Daoy (cell line): ENCODE results near the gene HOXA3. TPM values are rescaled to one million over a fixed set of nuclear protein-coding genes. Genes with fewer than 3 reads are reported as not detected.

Experiments used
- DNase-seq: peaks from one replicate; pipeline ENCODE4 v3.0.0-alpha.2; 2015; ENCODE audit warnings: low read depth
- total RNA-seq: library from RNA; depleted of rRNA; stranded (reverse); fragments of >200 nt; shearing (Covaris generic); gene quantifications from 2 replicates; pipeline ENCODE4 v1.2.3, GENCODE V29; 2014

Gene HOXA3
- total RNA-seq, 1 experiment from 2014 or later: 12.4 TPM

- no peak for DNase-seq
Observed at GRCh38 chr7:27143950-27144780, 8.2 kb downstream of the HOXA3 start.

GRCh38 chr7:27143023-27143949, 9.1 kb downstream of the HOXA3 start, which contains the start of gene HOXA5:
Gene HOXA5 (minus strand): TSS chr7:27143681. CDS start chr7:27143607, 74 bp downstream.
- DNase-seq: peak; percentile 97

DNA sequence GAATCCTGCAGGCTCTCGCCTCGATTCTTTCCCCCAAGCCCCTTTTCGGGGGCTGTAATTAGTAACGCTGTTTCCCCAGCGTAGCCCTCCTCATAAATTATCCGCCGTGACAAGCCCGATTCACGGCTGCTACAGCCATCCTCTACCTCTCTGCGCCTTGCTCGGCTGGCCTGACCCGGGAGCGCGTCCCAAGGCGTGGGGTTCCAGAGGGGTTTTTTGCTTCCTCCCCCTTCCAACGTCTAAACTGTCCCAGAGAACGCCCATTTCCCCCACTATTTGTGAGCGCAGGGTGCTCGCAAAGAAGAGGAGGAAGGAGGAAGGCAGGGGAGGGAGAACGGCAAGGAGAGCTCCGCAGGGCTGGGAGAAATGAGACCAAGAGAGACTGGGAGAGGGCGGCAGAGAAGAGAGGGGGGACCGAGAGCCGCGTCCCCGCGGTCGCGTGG, 9.8 kb downstream of the HOXA3 start:
- no peak for DNase-seq

- DNase-seq: peak; percentile 78
Observed at GRCh38 chr7:27141923-27142579, 10.3 kb downstream of the HOXA3 start.

GRCh38 chr7:27141137-27141922, 11.1 kb downstream of the HOXA3 start:
- DNase-seq: no peak

- DNase-seq: no peak
Observed at GRCh38 chr7:27140126-27140857, 12.1 kb downstream of the HOXA3 start.

DNA sequence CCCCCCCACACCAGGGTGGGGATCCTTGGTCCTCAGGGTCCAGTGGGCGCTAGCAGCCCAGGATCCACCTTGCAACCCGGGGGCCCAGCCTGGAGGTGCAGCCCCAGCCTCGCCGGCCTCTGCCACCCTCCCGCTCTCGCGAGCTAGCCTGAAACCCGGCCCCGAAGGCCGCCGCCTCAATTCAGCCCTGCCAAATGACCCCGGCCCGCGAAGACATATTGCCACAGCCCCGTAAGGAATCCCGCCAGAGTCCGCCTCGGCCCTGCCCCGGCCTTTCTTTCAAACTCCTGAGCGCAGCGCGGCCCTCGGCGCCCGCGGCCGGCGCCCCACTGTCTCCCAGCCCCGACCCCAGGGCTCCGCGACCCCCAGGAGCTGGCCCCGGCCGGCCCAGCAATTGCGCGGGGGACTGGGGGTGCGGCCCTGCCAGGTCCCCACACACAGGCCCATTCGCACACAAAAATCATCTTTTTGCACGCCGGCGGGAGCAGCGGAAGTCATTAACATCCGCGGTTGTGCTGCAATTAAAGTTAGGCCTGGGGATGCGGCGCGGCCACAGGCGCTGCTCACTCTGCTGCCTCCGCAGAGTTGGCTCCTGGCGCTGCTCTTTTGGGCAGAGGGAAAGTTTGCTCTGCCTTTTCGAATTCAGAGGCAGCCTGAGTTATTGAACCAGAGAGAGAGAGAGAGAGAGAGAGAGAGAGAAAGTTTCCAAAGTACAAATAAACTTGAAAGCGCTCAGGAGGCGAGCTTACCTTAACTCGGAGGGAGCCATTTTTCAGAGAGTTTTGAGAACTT, 12.9 kb downstream of the HOXA3 start:
- peak; percentile 64 for DNase-seq

DNA sequence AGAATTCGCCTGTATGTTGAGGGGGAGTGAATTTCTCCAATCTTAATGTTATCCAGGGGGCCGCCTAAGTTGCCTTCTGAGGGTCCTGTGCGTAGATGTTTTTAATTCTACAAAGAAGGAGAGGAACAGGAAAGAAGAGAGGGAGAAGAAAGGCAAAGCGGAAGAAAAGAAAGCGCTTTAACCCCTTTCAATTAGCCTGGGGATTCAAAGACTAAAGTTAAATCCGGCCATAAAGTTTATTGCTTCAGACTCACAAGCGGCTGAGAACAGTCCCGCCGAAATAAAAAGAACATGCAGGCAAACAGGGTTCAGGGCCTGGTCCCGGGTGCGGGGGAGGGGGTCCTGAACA, 13.4 kb downstream of the HOXA3 start:
- DNase-seq: no peak

DNA sequence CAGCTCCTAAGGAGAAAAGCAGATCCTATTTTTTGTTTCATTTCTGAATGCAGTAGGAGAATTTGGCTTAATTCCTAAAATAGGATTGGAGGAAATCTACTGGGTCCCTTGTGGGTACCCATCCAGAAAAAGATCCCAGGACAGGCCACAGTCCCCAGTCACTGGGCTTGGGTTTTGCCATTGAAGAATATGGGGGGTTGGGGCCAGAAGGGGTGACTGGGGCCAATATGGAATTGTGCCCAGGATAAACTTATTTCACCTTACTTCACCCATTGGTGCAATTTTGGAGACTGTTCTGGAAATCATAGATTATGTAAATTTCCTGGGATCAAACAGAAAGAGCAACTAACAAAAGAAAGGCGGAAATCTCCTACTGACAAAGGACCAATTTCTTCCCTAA, 13.9 kb downstream of the HOXA3 start:
- no peak for DNase-seq

DNA sequence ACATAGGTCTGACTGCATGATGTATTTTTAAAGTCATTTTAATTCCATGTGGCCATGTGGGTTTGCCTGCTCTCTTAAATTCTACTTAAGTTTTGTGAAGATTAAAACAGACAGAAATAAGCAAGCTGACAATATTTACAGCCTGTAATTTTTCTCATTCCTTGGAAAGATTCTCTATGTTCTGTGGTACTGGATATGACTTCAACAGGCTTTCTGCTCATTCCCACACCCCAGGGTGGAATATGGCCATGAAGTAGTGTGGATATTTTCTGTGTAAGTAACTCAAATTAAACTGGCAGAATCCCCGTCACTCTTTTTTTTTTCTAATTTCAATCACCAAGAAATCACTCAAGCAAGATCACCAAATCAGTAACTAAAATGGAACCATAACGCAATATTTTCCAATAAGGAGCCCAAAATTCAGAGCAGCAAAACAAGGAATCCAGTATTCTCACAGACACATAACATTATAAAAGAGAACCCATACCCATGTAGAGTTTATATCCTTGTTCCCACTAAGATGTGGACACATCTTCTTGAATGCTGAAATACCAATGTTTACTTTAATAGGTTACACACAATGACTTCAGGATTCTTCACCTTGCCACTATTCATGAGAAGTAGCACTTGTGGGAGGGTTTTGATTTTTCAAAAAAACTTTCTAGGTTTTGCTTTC, 14.6 kb downstream of the HOXA3 start:
- DNase-seq: no peak

DNA sequence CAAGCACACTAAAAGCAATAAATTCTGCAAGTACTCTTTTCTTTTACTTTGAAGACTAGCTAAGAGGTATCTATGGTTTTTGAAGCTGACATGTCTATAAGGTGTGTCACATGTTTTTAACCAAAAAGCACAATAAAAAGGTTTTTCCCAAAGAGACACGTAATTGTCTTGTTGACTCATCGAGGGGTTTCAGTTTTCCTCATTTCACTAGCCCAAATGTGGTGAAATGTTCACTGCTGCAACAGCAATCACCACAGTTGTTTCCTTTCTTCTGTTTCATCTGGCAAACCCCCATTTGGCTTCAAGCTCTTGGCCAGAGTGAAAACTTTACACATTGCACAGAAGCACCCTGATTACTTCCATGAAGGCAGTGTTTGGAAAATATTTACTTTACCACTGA, 18.0 kb downstream of the HOXA3 start:
- DNase-seq: peak; percentile 95

DNA sequence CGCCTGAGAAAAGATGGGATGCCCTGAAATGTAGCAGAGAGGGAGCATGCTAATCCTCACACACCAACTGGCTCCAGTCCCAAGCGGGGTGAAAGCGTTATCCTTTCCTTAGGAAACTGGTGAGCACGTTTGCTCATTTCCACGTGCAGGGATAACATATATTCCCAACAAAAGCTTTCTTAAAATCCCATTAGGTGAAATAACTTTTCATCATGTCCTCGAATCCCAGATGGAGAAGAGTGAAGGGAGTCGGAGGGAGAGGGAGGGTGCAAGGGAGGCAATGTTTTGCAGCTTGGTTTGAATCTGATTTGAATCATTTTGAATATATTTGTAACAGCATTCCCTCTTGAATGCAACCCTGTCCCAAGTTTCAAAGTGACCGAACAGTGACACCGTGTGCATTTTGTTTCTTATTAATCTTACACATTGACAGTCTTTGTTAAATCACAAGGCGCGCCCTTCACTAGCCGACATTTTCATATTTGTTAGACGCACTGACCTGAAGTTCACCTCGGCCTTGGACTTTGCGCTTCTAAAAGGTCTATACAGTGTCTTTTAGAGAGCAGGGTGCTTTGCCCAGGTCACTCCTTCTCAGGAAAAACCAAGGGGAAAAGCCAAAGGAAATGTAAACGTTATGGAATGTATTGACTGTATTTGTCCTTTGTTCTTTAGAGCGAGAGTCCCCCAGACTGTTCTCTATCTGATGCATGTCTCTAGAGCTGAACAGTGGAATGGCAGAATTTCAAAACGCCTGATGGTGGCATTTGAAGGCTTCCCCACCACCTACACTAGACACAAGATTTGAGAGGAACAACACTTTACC, 18.8 kb downstream of the HOXA3 start:
- DNase-seq: no peak

DNA sequence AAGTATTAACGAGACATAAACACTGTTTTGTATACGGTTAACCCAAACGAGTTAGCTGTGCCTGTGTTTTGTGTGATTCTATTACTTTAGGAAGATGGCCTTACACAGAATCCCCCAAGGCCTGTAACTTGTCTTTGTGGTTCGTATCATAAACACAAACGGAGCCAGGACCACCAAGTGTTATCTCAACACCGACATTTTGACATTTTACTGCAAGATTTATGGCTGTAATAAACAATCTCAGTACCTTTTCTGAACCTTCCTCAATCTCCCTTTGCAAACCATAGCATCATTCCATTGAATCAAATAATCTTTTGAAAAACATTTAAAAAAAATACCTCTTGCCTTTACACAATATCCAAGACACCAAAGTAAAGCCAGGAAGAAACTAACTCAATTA, 19.4 kb downstream of the HOXA3 start:
- no peak for DNase-seq

DNA sequence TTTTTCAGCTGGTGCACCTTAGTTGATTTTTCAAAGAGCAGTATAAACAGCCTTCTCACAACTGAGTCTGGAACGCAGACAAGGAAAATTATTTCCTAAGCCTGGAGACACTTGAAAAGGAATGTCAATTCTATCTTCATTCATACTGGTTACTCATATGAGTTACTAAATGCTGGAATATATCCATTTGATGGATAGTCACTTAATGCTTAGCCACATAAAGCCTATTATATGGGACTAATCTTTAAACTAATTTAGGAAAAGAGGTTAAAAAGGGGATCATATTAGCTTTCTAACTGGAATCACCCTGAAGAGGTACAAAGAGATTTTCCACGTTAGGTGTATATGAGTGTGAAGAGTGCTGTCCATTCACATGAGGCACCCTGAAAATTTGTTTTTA, 20.2 kb downstream of the HOXA3 start:
- no peak for DNase-seq

DNA sequence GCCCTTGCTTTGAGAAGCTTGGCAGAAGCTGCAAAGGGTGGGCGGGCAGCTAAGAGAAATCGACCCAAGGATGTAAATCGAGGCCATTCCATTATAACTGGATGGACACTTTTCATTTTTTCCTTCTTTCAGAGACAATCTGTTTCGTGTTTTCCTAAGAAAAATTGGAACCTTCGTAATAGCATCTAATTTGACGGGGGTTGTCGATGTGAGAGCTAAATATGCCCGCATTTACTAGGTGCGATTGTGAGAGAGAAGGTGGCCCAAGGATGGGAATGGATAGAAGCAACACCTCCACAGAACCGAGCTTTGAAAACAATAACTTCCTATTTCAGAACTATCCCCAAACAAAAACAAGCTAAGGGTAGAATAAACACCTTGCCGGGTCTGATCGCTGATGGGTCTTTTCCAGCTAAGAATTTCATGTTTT, 21.0 kb downstream of the HOXA3 start:
- DNase-seq: no peak

GRCh38 chr7:27130540-27131389, 21.6 kb downstream of the HOXA3 start, which contains the start of gene HOXA4:
Gene HOXA4 (minus strand): TSS chr7:27130757. CDS start chr7:27130733, 24 bp downstream.
- DNase-seq: peak; percentile 99
